Chondrocyte (in vitro differentiated cells): ENCODE results near the gene TRABD2B. TPM values are rescaled to one million over a fixed set of nuclear protein-coding genes. Genes with fewer than 3 reads are reported as not detected.

Source experiments
- DNase-seq: peaks from one replicate; pipeline ENCODE4 v3.0.0; 2021; ENCODE audit warnings: mixed read lengths, low spot score
- H3K27ac Mint-ChIP-seq: one replicate; pipeline ENCODE4 v1.8.0; 2021; ENCODE audit warnings: mild to moderate bottlenecking, moderate library complexity, mixed read lengths; ENCODE audit not compliant: unreplicated experiment
- H3K27me3 Mint-ChIP-seq: 2 replicates; pipeline ENCODE4 v1.8.0; 2021; ENCODE audit warnings: low read depth, mixed read lengths
- H3K36me3 Mint-ChIP-seq: 2 replicates; pipeline ENCODE4 v1.8.0; 2021; ENCODE audit warnings: low read depth, mixed read lengths
- H3K4me1 Mint-ChIP-seq: 2 replicates; pipeline ENCODE4 v1.8.0; 2021; ENCODE audit warnings: low read depth, mild to moderate bottlenecking, mixed read lengths
- H3K4me3 Mint-ChIP-seq: one replicate; pipeline ENCODE4 v1.8.0; 2021; ENCODE audit warnings: mild to moderate bottlenecking, moderate library complexity, mixed read lengths; ENCODE audit not compliant: unreplicated experiment
- H3K9me3 Mint-ChIP-seq: 2 replicates; pipeline ENCODE4 v1.8.0; 2021; ENCODE audit warnings: low read depth, mixed read lengths
- CTCF ChIP-seq: fragments of 200-600 bp; sonication (generic); IDR thresholded peaks from 2 replicates; pipeline ENCODE4 v1.5.0; 2021; ENCODE audit warnings: antibody characterized with exemption, mild to moderate bottlenecking, moderate library complexity
- total RNA-seq: library from RNA; stranded (reverse); gene quantifications from 3 replicates; pipeline ENCODE4 v1.2.1, GENCODE V29; 2021

TRABD2B gene
- total RNA-seq, 1 donor from 2014 or later = 0.90 TPM

GRCh38 chr1:47986761-47987200, 10.4 kb downstream of the TRABD2B start:
- Mint-ChIP-seq H3K27me3 (peaks cover 68% of the 10 kb centered on the region), H3K4me1 (peaks cover 14% of the 10 kb centered on the region), H3K36me3 (peaks cover 3% of the 10 kb centered on the region), H3K4me3 (peak overlapping the region; percentile 50), H3K27ac (no peak overlapping the region), H3K9me3 (no peaks in the 10 kb centered on the region)
- TF ChIP-seq CTCF = no peak
- DNase-seq = no peak

GRCh38 chr1:47985018-47985417, 12.2 kb downstream of the TRABD2B start:
- peaks cover 5% of the 10 kb centered on the region for H3K9me3 Mint-ChIP-seq
- peaks cover 14% of the 10 kb centered on the region for H3K4me1 Mint-ChIP-seq
- no peak overlapping the region for H3K27ac Mint-ChIP-seq
- no peak overlapping the region for H3K4me3 Mint-ChIP-seq
- DNase-seq = no peak
- H3K27me3 Mint-ChIP-seq = peaks cover 64% of the 10 kb centered on the region
- no peak for TF ChIP-seq CTCF
- peaks cover 5% of the 10 kb centered on the region for H3K36me3 Mint-ChIP-seq

- Mint-ChIP-seq H3K4me3 (no peak overlapping the region), H3K27ac (no peak overlapping the region), H3K27me3 (peaks cover 61% of the 10 kb centered on the region), H3K36me3 (peaks cover 5% of the 10 kb centered on the region), H3K4me1 (peaks cover 14% of the 10 kb centered on the region), H3K9me3 (peaks cover 5% of the 10 kb centered on the region)
- DNase-seq = no peak
- no peak for TF ChIP-seq CTCF
These were observed 12.9 kb downstream of the TRABD2B start for GRCh38 chr1:47984175-47984789.

GRCh38 chr1:47983691-47984090, 13.5 kb downstream of the TRABD2B start:
- DNase-seq = no peak
- Mint-ChIP-seq H3K4me3 (no peak overlapping the region), H3K4me1 (peaks cover 14% of the 10 kb centered on the region), H3K9me3 (peaks cover 5% of the 10 kb centered on the region), H3K27me3 (peaks cover 59% of the 10 kb centered on the region), H3K27ac (no peak overlapping the region), H3K36me3 (peaks cover 3% of the 10 kb centered on the region)
- TF ChIP-seq CTCF = no peak

GRCh38 chr1:47981667-47982350, 15.4 kb downstream of the TRABD2B start:
- Mint-ChIP-seq H3K36me3 (peaks cover 3% of the 10 kb centered on the region), H3K9me3 (peaks cover 5% of the 10 kb centered on the region), H3K4me1 (peaks cover 11% of the 10 kb centered on the region), H3K27ac (no peak overlapping the region), H3K4me3 (no peak overlapping the region), H3K27me3 (peaks cover 54% of the 10 kb centered on the region)
- DNase-seq = no peak
- TF ChIP-seq CTCF = no peak
